T-helper 22 cell (primary cell): ENCODE results near the gene SLC35B2.

Experiments used
- DNase-seq: peaks from one replicate; pipeline ENCODE4 v3.0.0-alpha.2; 2020; ENCODE audit warnings: low read depth

SLC35B2 gene

DNA sequence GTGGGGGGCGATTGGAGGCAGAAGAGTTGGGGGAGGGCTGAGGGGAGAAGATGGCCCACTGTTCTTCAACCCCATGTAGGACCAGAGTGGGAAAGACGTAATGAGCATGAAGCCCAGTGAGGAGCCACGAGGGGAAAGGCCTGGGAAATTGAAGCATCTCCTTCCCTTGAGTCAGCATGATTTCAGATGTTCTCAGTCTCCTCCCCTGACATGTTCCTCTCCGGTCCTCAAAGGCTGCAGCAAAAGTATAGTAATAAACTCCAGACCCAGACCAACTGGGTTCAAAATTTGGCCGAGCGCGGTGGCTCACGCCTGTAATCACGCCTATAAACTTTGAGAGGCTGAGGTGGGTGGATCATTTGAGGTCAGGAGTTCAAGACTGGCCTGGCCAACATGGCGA is 9.9 kb upstream of the SLC35B2 start:
- DNase-seq, result no peak

DNA sequence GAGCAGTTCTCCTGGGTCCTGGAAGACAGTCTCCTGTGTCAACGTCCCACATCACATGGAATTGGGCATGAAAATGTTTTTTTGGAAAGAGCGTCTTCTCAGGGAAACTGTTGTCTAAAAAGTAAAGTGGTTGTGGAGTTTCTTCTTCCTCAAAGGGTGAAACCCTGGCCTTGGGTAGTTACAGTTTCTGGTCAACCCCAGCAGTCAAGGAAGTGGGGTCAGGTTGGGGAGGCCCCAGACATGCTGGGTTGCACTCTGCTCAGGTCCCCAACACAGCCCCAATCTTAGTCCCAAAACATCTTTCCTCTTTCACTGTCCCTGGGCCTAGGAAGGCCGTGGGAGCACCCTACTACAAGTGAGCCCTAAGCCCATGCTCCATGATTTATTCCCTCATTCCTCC is 9.0 kb upstream of the SLC35B2 start:
- no peak for DNase-seq

DNA sequence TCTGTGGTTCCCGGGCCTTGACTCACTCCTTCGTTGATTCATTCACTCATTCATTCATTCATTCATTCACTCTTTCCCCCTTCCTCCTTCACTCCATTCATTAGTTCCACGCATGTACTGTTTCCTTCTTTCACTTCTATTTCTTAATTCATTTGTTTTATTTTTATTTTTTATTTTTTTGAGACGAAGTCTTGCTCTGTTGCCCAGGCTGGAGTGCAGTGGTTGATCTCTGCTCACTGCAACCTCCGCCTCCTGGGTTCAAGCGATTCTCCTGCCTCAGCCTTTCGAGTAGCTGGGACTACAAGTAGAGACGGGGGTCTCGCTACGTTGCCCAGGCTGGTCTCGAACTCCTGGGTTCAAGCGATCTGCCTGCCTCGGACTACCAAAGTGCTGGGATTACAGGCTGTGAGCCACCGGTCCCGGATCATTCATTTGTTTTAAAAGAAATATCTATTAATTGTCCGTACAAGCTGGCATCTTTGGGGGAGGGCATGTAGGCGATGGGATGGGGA is 8.4 kb upstream of the SLC35B2 start:
- DNase-seq, result no peak

DNA sequence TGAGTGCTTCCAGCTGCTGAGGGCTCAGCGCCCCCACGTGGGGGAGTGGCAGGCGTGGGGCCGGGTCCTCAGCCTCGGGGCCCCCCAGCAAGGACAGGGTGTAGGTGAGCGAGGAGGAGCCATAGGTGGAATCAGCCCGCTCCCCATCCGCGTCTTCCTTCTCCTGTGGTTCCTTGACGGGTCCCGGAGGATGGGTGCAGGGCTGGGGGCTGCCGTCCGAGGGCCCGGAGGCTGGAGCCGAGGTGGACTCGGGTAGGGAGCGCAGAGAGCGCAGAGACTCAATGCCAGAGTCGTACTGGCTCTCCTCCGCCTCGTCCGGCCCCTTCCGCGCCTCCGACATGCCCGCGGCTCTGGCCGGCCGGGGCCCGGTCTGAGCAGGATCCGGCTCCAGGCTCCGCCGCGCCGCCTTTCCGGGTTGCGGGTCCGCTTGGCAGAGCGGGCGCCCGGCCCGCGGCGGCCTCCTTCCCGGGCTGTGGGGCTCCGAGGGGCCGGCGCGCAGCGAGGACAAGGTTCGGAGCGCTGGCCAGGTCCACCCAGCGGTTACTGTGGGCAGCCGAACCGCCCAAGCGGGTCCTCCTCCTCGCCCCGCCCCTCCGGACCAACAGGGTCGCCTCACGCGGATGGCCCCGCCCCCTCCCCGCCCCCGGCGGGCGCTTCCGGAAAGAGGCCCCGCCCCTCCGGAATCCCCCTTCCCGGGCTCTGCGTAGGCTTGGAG is 7.8 kb upstream of the SLC35B2 start, which contains the start of gene NFKBIE:
TSS of gene NFKBIE (minus strand) at position 545 of the 715 bp plus-strand sequence. CDS start at position 340, 205 bp downstream.
- DNase-seq, result peak; percentile 92

DNA sequence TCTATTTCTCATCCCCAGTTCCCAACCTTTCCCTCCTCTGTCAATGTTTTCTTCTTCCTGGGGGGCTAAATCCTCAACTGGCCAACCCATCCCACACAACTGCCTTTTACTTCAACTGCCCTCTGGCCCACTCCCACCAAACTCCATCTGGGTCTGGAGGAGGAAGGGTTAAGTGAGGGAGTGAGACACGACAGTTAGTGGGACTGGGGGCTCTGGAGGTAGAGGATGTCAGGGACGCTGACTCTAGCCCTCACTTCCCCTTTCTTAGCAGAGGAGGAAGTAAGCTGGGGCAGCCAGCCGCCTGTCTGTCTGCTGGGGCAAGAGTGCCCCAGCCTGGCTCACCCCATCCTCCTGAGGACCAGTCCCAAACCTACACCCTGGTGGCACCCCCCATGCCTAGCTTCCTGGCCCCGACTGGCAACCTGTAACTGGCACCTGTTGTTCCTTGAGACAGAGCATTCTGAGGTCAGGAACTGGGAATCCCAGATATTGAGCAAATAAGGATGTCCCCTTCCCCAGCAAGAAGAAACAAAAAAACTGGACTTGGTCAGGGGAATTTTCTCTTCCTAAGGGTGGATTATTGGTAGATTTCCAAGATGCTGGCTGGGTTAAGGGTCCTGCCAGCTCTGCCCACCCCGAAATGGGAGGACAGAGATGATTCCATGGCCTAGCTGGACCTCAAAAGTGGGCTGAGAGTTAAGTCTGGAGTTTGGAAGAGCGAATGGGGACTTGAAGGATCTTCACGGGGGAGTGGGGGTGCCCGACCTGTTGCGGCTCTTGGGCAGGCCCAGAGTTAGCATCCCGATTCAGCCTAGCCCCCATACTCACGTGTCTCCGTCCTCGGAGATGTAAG is 7.1 kb upstream of the SLC35B2 start:
- no peak for DNase-seq

DNA sequence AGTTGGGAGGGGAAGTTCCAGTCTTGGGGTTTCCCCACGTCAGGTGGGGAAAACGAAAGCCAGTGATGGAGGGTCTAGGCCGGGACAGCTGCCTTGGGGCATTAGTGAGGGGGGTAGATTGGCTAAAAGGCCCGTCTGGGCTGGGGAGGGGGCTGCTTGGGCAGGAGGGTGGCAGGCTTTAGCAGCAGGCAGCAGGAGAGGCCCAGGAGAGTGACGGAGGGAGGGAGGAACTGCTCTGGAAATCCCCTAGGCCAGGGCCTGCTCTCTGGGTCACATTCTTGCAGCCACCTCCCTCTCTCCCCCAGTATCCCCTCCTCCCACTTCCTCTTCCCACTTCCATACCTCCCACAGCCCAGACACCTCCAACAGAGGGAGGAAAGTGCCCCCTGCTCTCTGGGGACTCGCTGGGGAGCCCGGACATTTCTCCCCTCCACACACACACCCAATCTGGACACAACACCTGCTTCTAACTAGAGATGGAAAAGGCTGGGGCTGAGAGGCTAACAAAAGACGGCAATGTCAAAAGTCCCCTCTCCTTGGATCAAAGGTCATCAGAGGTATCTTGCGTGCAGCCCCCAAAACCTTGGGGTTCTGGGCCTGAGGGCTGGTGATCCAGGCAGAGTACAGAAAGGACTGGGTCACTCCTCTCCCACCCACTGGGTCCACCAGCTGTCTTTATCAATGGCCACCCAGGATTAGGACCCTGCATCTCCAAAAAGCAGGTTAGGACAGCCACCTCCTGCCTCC is 6.2 kb upstream of the SLC35B2 start:
- DNase-seq, result peak; percentile 51

DNA sequence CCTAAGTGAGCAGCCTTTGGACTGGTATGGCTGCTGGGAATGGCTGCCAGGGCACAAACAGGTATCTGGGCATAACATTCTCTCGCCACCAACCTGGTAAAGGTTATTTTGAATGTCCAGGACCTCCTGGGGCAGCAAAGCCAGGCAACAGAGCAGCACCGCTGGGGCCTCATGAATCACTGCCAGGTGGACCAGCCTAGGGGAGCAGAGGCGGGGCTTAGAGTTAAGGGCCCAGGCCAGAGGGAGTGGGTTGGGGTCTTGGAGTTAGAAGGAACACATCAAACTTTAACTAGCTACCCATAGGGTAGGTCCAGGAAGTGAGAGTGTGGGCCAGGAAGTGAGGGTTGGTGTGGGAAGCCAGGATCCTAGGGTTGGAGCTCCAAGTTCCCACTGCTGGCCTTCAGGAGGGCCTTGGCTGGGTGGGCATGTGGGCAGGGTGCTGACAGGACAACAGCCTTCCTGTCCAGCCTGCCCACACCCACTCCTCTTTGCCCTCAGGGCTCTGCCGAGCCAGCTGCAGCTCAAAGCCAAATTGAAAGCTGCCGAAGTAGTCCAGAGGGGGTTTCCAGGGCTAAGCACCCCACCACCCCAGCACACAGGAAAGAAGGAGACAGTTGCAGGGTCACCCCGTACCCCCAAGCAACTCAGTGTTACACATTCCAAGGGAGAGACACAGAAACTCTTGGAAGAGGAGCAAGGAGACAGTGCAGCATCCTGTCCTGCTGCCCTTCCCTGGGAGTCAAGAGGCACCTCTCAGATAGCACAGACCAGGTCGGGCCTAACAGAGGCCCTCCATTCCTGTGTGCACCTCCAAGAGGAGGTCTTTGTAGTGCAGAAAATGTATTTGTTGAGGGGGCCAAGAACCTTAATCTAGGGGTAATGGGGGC is 5.4 kb upstream of the SLC35B2 start:
- no peak for DNase-seq

DNA sequence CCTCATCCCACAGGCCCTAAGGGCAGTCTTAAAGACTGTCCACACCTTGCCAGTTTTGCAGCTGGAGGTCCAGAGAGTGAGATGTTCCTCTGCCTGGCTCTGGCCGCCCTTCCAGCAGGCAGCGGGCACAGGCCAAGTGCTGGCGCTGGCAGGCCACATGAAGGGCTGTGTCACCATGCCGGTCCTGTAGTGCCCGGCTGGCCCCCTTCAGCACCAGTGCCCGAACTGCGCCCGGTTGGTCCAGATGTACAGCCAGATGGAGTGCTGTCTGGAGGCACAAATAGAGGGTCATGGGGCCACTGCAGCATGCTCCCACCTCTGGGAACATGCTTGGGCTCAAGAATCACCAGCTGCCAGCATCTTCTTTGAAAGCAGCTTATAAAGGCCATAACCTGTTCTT is 4.3 kb upstream of the SLC35B2 start:
- no peak for DNase-seq

DNA sequence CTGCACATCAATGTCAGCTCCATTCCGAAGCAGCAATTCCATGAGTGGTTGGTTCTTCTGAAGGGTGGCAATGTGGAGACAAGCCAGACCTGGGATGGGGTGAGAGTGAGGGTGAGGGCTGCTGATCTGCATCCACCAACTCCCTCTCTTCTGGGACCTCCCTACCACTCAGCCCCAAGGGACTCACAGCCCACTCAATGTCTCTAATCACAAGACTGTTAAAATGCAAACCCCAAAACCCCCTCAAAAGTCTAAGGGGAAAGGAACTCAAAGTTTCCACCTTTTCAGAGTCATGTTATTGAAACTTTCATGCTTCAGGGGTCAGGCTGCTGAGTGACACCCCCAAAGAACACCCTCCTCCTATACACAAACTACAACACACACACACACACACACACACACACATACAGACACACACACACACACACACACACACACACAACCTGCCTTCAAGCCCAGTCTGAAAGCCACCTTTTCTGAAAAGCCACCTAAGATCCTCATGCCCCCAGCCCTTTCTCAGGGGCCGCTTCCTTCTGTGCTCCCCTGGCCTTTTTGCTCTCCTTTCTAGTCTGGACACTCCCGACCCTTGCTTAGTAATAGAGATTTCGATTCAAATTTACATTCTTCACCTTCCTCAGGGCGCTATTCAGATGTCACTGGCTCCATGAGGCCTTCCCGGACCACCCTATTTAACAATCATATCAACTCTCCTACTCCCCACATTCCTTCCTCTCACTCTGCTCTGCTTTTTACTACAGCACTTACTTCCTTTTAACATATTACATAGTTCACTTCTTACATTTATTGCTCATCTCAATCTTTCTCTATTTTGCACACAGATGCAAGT is 3.3 kb upstream of the SLC35B2 start:
- DNase-seq, result no peak

DNA sequence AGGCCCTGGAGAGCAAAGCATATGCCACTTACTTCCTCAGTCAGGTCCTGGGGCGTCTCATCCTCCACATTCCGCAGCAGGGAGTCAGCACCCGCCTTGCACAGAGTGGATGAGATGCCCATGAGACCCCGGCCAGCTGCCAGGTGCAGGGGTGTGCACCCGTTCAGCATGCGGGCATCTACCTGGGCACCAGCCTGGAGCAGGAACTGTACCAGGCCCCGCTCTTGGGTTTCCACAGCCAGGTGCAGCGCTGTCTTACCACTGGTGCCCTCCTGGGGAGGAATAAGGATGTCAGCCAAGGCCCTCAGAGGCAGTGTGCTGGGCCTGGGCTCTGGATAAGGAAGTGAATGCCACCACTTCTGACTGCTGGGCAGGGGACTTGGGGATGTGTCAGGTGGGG is 2.7 kb upstream of the SLC35B2 start:
- no peak for DNase-seq

DNA sequence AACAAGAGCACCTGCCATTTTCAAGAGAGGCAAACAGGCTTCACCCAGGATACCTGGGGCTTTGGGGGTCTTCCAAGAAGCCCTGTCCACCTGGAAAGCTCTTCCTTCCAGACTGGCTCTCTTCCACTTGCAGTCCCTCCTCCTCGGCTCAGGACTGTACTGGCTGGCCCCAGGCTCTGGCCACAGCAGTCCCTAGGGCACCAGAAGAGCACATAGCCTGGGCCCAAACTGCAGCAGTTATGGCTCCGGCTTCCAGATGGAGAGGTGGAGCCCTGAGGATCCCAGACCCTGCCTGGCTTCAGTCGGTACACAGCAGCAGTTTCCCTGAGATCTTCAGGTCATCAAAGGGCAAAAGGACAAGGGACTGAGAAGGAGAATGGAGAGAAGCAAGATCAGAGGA is 1.6 kb upstream of the SLC35B2 start:
- DNase-seq, result no peak

DNA sequence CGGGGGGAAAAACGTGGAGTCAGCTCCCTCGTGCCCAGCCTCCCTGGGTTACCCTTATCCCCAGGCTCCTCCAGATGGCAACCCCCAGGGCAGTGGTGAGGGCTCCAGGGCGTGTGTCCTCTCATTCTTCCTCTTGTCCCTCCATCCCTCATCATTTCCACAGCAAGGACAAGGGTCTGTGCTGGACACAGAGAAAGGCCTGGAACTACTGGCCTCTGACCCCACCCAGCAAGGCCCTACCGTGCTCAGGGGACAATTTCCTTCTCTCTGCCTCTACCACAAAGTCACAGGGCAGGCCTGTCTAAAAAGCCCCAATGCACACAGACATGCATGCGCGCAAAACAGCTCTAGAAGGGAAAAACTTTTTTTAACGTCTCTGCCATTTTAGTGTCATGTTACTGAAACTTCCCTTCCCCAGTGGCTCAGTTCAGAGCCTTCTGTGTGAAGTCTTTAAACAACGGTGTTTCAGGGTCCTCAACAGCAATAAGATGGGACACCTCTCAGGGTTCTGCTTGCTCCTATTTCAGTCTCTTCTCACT is 1.1 kb upstream of the SLC35B2 start:
- no peak for DNase-seq

DNA sequence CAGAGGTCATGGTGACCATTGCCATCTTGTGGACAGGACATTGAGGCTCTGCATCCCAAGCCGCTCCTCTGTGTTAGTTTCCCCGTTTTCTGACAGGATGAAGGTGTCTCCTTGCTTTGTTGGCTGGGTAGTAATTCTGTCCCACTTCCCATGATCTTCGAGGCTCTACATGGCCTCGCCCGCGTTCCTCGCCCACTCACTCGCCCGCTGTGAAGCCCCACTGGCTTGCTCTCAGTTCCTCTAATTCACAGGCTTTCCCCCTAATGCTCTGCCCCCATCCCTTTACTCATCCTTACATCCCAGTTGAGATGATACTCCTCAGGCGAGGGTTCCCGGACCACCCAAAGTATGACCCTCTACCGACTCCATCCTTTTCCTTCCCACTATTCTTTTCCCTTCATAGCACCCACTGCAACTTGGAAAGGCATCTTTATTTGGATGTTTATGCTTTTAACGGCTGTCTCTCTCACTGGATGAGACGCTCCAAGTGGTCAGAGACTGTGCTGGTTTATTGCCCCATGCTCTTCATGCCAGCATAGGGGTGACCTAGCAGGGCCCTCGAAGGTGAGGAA is 511 bp upstream of the SLC35B2 start:
- no peak for DNase-seq

DNA sequence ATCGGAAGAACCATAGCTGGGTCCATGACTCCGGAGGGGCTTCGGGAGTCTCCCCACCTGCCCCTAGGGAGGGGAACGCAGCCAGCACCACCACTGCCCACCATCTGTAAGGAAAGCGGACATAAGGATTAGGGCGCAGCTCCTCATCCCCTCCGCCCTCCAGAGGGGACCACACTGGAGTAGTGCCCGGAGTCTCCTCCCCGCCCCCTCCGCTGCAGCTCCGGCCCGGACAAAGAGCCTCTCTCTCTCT is 628 bp downstream of the SLC35B2 start:
- no peak for DNase-seq

DNA sequence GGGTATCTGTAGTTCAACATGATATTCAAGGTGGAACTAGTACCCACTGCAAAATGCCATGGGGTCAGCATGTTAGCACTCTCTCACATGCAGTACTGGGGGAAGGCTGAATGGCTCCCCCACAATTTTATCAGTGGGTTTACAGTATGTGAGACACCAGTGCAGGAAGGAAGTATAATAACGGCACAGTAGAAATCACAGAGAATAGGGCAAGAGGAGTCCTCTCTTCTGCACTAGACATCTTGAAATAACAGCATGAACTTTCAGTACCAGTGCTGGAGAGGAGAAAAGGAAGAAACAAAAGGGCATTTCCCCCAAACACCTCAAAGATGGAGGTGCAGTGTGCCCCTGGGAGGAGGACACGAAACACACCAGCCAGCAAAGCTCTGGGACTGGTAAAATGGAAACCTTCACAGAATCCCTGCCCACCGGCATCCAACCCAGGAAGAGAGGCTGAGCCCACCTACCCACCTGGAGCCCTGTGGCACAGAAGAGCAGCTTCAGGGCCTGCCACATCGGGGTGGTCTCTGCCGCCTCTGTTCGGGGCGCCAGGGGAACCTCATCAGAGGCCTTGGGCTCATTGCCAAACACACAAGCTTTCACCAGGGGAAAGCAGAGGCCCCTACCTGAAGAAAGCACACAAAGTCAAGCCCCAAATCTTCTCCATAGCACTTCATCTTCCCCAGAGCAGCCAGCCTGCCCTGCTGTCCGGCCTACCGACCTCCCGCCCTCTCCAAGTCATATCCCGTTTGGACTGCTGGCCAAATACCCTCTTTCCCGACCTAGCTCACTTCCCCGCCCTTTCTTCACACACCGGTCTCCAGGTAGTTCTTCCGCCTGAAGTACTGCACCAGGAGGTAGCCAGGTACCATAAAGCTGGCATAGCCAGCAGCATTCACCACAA is 1.2 kb downstream of the SLC35B2 start:
- no peak for DNase-seq

DNA sequence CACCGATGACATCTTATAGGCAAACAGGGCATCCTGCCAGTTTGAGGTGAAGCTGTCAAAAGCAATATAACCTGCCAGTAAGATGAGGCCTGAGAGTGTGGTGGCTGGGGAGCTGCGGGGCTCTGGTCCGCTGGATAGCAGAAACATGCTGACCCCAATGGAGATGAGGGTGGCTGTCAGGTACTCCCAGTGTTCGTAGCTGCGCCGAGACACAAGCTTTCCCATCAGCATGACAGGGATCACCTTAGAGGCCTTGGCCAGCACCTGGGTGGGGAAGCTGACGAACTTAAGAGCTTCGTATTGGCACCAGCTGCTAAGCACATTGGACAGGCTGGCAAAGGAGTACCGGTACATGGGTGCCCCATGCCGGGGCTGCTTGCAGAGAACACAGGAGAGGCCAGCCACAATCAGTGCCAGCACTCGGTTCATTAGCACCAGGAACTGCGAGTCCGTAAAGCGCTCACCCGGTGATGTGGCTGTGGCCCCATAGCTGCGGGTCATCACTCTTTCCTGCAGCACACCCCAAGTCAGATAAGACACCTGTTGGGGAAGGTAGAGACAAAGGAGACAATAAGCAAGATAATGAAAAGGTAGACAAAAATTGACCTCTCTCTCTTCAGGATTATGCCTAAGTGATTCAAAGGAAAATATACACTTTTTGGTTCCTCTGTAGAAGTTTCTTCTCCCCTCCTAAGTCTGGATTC is 2.1 kb downstream of the SLC35B2 start:
- no peak for DNase-seq

DNA sequence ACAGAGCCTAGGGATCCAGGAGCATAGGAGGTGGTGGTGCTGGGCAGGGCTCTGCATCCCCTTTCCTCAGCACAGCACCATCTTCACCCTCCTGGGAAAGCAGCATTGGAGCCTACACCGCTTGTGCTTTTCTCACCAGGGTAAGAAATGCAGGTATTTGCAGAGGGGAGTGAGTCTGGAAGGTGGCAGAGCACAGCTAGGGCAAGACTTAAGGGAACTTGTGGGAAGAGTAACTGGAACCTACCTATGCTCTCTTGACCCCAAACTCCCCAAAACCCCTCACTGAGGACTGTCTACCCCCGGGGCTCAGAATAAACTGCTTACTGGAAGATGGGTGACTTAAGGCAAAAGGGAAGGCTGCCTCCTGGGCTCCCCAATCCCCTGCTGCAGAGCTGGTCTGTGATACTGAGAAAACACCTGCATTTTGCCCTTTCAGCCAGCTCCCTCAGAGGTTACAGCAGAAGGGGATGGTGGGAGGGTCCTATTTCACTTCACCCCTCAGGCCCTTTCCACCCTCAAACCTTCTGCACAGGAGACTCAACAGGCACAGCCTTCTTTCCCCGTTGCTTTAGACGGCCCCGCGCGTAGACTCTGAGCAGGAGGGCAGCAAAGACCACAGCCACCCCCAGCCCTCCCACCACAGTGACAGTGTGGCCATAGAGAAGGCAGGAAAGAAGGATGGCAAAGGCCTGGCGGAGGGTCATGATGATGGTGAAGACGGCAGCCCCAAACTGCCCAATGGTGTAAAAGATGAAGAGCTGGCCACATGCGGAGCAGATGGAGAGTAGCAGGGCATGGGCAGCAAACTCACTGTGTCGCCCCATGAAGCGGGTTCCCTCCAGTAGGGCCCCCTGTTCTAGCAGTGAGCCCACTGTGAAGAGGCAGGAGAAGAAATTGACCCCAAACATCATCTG is 2.9 kb downstream of the SLC35B2 start:
- DNase-seq, result no peak
